Fibroblast of the conjunctiva (primary cell): ENCODE results near the gene GPHA2.

Experiments used
- DNase-seq: peaks from one replicate; pipeline ENCODE4 v3.0.0-alpha.2; 2010; ENCODE audit warnings: low read depth

The GPHA2 gene

GRCh38 chr11:64930340-64930739, 5.4 kb downstream of the GPHA2 start:
- DNase-seq = no peak

GRCh38 chr11:64929625-64930024, 6.1 kb downstream of the GPHA2 start:
- DNase-seq = no peak

- no peak for DNase-seq
These were observed 6.7 kb downstream of the GPHA2 start for GRCh38 chr11:64928957-64929356.

- no peak for DNase-seq
These were observed 9.0 kb downstream of the GPHA2 start for GRCh38 chr11:64926689-64927088.

GRCh38 chr11:64925536-64926436, 9.9 kb downstream of the GPHA2 start:
- DNase-seq = no peak

GRCh38 chr11:64924910-64925284, 10.8 kb downstream of the GPHA2 start:
- no peak for DNase-seq

- peak; percentile 93 for DNase-seq
These were observed 11.5 kb downstream of the GPHA2 start, which contains the start of gene PPP2R5B for GRCh38 chr11:64923944-64924909. PPP2R5B (plus strand) TSS chr11:64924689; CDS start chr11:64925735, 1,046 bp downstream.

- no peak for DNase-seq
These were observed 12.5 kb downstream of the GPHA2 start for GRCh38 chr11:64923151-64923661.

GRCh38 chr11:64921384-64921783, 14.3 kb downstream of the GPHA2 start:
- no peak for DNase-seq

- DNase-seq = no peak
These were observed 15.6 kb downstream of the GPHA2 start for GRCh38 chr11:64920124-64920523.

GRCh38 chr11:64919627-64920026, 16.1 kb downstream of the GPHA2 start:
- DNase-seq = no peak

GRCh38 chr11:64918017-64918416, 17.7 kb downstream of the GPHA2 start:
- peak; percentile 21 for DNase-seq

- no peak for DNase-seq
These were observed 18.1 kb downstream of the GPHA2 start for GRCh38 chr11:64917663-64917995.

GRCh38 chr11:64916775-64917662, 18.7 kb downstream of the GPHA2 start, which contains the start of gene ATG2A:
ATG2A (minus strand) TSS chr11:64917209; CDS start chr11:64917135, 74 bp downstream.
- peak; percentile 99 for DNase-seq

- DNase-seq = no peak
These were observed 19.5 kb downstream of the GPHA2 start for GRCh38 chr11:64916040-64916774.

GRCh38 chr11:64915376-64915887, 20.3 kb downstream of the GPHA2 start:
- no peak for DNase-seq

GRCh38 chr11:64914123-64914522, 21.6 kb downstream of the GPHA2 start:
- no peak for DNase-seq

- DNase-seq = no peak
These were observed 22.4 kb downstream of the GPHA2 start for GRCh38 chr11:64913171-64913727.

- no peak for DNase-seq
These were observed 24.0 kb downstream of the GPHA2 start for GRCh38 chr11:64911689-64912088.

GRCh38 chr11:64911142-64911541, 24.6 kb downstream of the GPHA2 start:
- no peak for DNase-seq
